IPS DF 6.9 (cell line): ENCODE measurements around the gene ST3GAL5.

Experiments used
- DNase-seq: peaks from one replicate; pipeline ENCODE4 v3.0.0-alpha.2; 2013; ENCODE audit warnings: low read depth, low spot score
- H3K27ac ChIP-seq: one replicate; pipeline ENCODE4 v1.5.1; 2013; ENCODE audit warnings: low read length, control low read depth
- H3K27me3 ChIP-seq: 2 replicates; pipeline ENCODE4 v1.6.1; 2013; ENCODE audit warnings: mild to moderate bottlenecking, low read length; ENCODE audit not compliant: control insufficient read depth, insufficient read depth
- H3K36me3 ChIP-seq: 2 replicates; pipeline ENCODE4 v1.6.1; 2013; ENCODE audit warnings: low read length; ENCODE audit not compliant: control insufficient read depth, insufficient read depth
- H3K4me1 ChIP-seq: 2 replicates; pipeline ENCODE4 v1.6.1; 2013; ENCODE audit warnings: low read length; ENCODE audit not compliant: control insufficient read depth, insufficient read depth
- H3K4me3 ChIP-seq: 2 replicates; pipeline ENCODE4 v1.5.1; 2013; ENCODE audit warnings: mild to moderate bottlenecking, low read length
- H3K9me3 ChIP-seq: 2 replicates; pipeline ENCODE4 v1.6.1; 2013; ENCODE audit warnings: low read length, inconsistent platforms; ENCODE audit not compliant: control insufficient read depth, insufficient read depth
- WGBS: extraction: QIAGEN DNeasy Blood & Tissue Kit; methylation state at CpG from one replicate; pipeline ENCODE4 v1.1.7; 2013; ENCODE audit warnings: mixed read lengths, missing lambda C conversion rate; ENCODE audit not compliant: insufficient read length, insufficient coverage; 5-methylcytosine and 5-hydroxymethylcytosine counted together

The ST3GAL5 gene

GRCh38 chr2:85806358-85807118 is 82.3 kb downstream of the ST3GAL5 start:
- Histone ChIP-seq H3K9me3 (no peaks in the 10 kb centered on the region), H3K27ac (no peak overlapping the region), H3K36me3 (no peaks in the 10 kb centered on the region), H3K27me3 (no peaks in the 10 kb centered on the region), H3K4me3 (no peak overlapping the region), H3K4me1 (peaks cover 2% of the 10 kb centered on the region; the same call in 1 of the 2 replicates)
- no peak for DNase-seq
- no CpG with 5 or more reads among the region's 4 CpGs for WGBS

GRCh38 chr2:85804583-85804982 is 84.2 kb downstream of the ST3GAL5 start:
- Histone ChIP-seq H3K27me3 (no peaks in the 10 kb centered on the region), H3K4me1 (no peaks in the 10 kb centered on the region), H3K27ac (no peak overlapping the region), H3K36me3 (no peaks in the 10 kb centered on the region), H3K9me3 (no peaks in the 10 kb centered on the region), H3K4me3 (no peak overlapping the region)
- DNase-seq = no peak
- WGBS = no CpG with 5 or more reads among the region's 1 CpG

DNA sequence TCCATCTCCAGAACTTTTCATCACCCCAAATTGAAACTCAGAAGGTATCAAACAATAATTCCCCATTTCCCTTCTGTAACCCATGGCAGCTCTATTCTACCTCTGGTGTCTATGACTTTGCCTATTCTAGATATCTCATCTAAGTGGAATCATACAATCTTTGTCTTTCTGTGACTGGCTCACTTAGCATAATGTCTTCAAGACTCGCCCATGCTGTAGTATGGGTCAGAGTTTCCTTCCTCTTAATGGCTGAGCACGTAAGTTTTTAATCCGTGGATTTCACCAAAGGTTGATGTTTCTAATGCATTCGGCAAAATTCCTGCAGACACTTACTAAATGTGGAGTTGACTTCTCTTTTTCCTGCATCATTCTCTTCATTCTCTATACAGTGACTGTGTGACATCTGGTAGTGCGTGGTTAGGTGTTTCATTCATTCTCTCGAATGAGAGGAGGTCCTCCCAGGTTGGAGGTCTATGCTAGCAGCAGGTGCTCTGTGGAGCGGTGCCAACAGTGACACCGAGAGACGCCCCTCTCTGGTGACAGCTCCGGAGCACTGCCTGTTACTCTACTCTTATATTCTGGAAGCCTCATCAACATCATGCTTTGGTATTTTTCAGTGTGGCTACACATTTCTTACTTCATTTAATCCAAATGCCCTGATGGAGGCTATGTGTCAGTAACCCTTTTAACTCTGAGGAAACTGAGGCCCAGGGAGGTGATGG is 84.9 kb downstream of the ST3GAL5 start:
- Histone ChIP-seq H3K4me1 (no peaks in the 10 kb centered on the region), H3K27me3 (no peaks in the 10 kb centered on the region), H3K9me3 (no peaks in the 10 kb centered on the region), H3K4me3 (no peak overlapping the region), H3K36me3 (no peaks in the 10 kb centered on the region), H3K27ac (no peak overlapping the region)
- no peak for DNase-seq
- no CpG with 5 or more reads among the region's 10 CpGs for WGBS

DNA sequence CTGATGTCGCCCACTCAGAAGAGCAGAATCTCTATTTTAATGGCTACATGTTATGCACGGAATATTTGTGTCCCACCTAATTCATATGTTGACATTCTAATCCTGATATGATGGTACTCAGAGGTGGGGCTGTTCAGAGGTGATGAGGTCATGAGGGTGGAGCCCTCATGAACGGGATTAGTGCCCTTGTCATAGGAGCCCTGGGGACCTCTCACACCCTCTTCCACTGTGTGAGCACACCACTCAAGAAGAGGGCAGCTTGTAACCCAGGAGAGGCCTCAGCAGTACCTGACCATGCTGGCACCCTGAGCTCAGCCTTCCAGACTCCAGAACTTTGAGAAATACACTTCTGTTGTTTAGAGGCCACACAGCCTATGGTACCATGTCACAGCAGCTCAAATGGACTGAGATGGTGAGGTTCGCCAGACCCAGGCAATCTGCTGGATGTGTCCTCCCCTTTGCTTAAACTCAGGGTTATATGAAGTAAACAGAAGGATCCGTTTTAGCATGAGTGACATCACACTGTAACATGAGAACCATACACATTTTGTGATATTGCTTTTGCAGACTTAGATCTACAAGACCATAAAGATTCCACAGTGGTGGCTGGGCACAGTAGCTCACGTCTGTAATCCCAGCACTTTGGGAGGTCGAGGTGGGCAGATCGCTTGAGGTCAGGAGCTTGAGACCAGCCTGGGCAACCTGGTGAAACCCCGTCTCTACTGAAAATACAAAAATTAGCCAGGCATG is 86.3 kb downstream of the ST3GAL5 start:
- DNase-seq = no peak
- Histone ChIP-seq H3K4me1 (no peaks in the 10 kb centered on the region), H3K27me3 (no peaks in the 10 kb centered on the region), H3K9me3 (no peaks in the 10 kb centered on the region), H3K27ac (no peak overlapping the region), H3K4me3 (no peak overlapping the region), H3K36me3 (no peaks in the 10 kb centered on the region)
- WGBS = no CpG with 5 or more reads among the region's 9 CpGs

DNA sequence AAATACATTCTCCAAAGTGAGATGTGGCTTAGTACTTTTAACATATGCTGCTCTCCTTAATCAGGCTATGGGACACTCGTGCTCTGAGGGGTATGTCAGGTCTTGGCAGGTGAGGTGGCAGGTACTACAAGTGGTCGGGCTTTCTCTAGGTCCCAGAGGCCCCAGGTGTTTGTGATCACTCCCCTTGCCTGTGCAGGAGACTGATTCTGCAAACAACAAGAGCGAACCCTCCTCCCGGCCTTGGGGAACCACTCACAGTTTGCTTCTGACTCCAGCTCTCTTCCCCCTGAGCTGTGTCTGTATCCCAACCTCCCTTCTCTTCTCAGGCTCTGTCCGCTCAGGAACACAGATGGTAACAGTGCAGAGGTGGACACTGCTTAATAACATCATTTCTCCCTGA is 86.9 kb downstream of the ST3GAL5 start:
- Histone ChIP-seq H3K27ac (no peak overlapping the region), H3K4me3 (no peak overlapping the region)
- WGBS = no CpG with 5 or more reads among the region's 5 CpGs

GRCh38 chr2:85800586-85800985 is 88.2 kb downstream of the ST3GAL5 start:
- WGBS = no CpG with 5 or more reads among the region's 3 CpGs
- no peak for DNase-seq
- Histone ChIP-seq H3K4me3 (no peak overlapping the region), H3K27ac (no peak overlapping the region), H3K4me1 (no peaks in the 10 kb centered on the region), H3K27me3 (no peaks in the 10 kb centered on the region), H3K36me3 (no peaks in the 10 kb centered on the region), H3K9me3 (no peaks in the 10 kb centered on the region)

More for the DNA sequence above, 86.9 kb downstream of the ST3GAL5 start:
- no peaks in the 10 kb centered on the region for H3K27me3 ChIP-seq
- H3K9me3 ChIP-seq = no peaks in the 10 kb centered on the region
- H3K36me3 ChIP-seq = no peaks in the 10 kb centered on the region
- no peaks in the 10 kb centered on the region for H3K4me1 ChIP-seq
- DNase-seq = no peak

- no CpG with 5 or more reads among the region's 11 CpGs for WGBS
- H3K9me3 ChIP-seq = no peaks in the 10 kb centered on the region
- no peak for DNase-seq
These were observed 89.4 kb downstream of the ST3GAL5 start for GRCh38 chr2:85799215-85799956.

DNA sequence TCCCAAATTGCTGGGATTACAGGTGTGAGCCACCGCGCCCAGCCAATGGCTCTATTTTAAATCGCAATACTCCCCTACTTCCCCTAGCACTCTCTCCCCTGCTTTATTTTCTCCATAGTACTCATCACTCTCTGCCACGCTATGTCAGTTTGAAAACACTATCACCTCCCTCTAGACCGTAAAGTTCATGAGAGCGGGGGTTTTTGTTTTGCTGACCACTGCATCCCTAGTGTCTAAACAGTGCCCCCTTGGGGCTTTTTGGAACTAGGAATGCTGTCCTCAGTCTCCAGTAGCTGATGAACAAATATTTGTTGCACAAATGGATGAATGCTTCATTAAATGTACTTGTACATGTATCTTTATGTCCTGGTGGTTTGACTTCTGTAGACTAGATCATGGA is 90.9 kb downstream of the ST3GAL5 start:
- Histone ChIP-seq H3K9me3 (no peaks in the 10 kb centered on the region), H3K4me1 (no peaks in the 10 kb centered on the region), H3K27ac (no peak overlapping the region), H3K4me3 (no peak overlapping the region), H3K36me3 (no peaks in the 10 kb centered on the region), H3K27me3 (no peaks in the 10 kb centered on the region)
- DNase-seq = no peak
- no CpG with 5 or more reads among the region's 6 CpGs for WGBS

More at GRCh38 chr2:85799215-85799956, 89.4 kb downstream of the ST3GAL5 start:
- H3K27me3 ChIP-seq = no peaks in the 10 kb centered on the region
- H3K27ac ChIP-seq = no peak overlapping the region
- H3K36me3 ChIP-seq = no peaks in the 10 kb centered on the region
- H3K4me3 ChIP-seq = no peak overlapping the region
- H3K4me1 ChIP-seq = no peaks in the 10 kb centered on the region

DNA sequence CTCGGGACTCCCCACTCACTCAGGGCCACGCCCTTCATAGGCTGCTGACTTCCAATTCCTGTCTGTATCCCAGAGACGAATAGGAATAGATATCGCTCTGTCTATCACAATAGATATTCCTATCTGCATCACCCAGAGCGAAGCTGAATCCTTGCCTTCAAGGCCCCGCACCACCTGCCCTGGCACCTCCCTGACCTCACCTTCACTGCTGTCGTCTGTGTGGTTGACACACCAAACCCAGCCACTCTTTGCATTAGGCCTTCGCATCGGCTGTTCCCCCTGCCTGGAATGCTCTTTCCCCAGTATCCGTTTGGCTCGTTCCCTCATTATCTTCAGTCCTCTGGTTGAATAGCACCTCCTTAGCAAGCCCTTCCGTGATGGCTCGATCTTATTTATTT is 91.5 kb downstream of the ST3GAL5 start:
- no peak for DNase-seq
- no CpG with 5 or more reads among the region's 13 CpGs for WGBS
- Histone ChIP-seq H3K9me3 (no peaks in the 10 kb centered on the region), H3K27ac (no peak overlapping the region), H3K4me3 (no peak overlapping the region), H3K36me3 (no peaks in the 10 kb centered on the region), H3K27me3 (no peaks in the 10 kb centered on the region), H3K4me1 (no peaks in the 10 kb centered on the region)
